HG03575 (cell line): ENCODE results near the gene PDXDC1.
"Not testable (repeated sequence)": the region's sequence is repeated elsewhere in the genome, so short reads cannot be mapped to it uniquely, and the experiment has no call there.

ENCODE experiments used
- ATAC-seq: cut with Tn5 transposase; IDR thresholded peaks from one replicate; pipeline ENCODE4 v1.9.1; 2021; ENCODE audit not compliant: unreplicated experiment, insufficient number of reproducible peaks, low FRiP score; ENCODE audit errors: extremely low read depth

Gene PDXDC1, protein sequence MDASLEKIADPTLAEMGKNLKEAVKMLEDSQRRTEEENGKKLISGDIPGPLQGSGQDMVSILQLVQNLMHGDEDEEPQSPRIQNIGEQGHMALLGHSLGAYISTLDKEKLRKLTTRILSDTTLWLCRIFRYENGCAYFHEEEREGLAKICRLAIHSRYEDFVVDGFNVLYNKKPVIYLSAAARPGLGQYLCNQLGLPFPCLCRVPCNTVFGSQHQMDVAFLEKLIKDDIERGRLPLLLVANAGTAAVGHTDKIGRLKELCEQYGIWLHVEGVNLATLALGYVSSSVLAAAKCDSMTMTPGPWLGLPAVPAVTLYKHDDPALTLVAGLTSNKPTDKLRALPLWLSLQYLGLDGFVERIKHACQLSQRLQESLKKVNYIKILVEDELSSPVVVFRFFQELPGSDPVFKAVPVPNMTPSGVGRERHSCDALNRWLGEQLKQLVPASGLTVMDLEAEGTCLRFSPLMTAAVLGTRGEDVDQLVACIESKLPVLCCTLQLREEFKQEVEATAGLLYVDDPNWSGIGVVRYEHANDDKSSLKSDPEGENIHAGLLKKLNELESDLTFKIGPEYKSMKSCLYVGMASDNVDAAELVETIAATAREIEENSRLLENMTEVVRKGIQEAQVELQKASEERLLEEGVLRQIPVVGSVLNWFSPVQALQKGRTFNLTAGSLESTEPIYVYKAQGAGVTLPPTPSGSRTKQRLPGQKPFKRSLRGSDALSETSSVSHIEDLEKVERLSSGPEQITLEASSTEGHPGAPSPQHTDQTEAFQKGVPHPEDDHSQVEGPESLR

DNA sequence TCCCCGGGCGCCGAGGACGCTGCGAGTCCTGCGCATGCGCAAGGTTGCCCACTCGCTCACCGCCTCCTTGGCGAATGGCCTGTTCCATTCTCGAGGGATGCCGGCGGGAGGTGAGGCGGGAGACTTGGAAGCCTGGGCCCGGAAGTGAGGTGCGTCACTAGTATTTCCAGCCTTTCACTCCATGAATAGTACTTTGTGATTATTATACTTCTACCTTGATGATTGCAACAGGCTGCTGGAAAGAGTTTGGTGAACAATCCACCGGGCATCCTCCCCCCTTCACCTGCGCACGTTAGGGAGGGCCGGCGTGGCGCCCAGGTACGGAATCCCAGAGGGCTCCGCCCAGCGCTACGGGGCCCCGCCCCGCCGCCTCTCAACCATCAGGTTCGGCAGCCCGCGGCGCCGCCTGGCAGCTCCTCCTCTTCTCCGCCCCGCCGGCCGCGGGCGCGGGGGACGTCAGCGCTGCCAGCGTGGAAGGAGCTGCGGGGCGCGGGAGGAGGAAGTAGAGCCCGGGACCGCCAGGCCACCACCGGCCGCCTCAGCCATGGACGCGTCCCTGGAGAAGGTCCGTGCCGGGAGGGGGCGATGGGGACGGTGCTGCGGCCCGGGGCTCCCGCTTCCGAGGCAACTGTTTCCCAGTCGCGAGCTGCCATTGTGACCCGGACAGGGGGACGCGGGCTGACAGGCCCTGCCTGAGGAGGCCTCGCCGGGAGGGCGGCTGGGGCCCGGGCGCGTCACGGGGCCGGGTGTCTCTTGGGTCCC is at the start of gene PDXDC1:
PDXDC1 (plus strand) TSS at position 371 of the 762 bp plus-strand sequence; CDS start at position 545, 174 bp downstream.
- ATAC-seq, result not testable (repeated sequence)

DNA sequence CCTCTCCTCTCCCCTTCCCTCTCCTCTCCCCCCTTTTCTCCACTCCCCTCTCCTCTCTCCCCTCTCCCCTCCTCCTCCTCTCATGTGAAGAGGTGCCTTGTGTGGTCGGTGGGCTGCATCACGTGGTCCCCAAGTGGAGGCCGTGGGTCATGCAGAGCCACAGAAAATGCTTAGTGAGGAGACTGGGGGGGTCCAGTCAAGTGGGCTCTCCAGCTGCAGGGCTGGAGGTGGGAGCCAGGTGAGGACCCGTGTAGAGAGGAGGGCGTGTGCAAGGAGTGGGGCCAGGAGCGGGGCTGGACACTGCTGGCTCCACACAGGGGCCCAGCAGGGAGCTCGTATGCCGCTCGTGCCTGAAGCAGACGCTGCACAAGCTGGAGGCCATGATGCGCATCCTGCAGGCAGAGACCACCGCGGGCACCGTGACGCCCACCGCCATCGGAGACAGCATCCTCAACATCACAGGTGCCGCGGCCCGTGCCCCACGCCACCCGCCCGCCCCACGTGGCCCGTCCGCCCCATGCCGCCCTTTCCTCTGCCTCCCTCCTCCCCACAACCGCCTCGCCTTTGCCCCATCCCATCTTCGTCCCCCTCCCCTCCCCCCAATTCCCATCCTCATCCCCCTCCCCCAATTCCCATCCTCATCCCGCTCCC is 46.6 kb upstream of the PDXDC1 start:
- ATAC-seq, result not testable (repeated sequence)

DNA sequence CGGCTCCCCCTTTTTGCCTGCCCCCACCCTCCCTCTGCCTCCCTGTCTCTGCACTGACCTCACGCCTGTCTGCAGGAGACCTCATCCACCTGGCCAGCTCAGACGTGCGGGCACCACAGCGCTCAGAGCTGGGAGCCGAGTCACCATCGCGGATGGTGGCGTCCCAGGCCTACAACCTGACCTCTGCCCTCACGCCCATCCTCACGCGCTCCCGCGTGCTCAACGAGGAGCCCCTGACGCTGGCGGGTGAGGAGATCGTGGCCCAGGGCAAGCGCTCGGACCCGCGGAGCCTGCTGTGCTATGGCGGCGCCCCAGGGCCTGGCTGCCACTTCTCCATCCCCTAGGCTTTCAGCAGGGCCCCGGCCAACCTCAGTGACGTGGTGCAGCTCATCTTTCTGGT is 45.6 kb upstream of the PDXDC1 start:
- ATAC-seq, result not testable (repeated sequence)

DNA sequence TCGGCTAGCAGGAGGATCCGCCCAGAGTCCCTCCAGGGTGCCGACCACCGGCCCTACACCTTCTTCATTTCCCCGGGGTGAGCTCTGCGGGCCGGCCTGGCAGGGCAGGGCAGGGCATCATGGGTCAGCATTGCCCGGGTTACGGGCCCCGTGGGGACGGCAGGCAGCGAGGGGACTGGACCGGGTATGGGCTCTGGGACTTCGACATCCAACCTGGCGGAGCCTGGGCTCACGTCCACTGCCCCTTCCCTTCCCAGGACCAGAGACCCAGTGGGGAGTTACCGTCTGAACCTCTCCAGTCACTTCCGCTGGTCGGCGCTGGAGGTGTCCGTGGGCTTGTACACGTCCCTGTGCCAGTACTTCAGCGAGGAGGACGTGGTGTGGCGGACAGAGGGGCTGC is 44.6 kb upstream of the PDXDC1 start:
- not testable (repeated sequence) for ATAC-seq

DNA sequence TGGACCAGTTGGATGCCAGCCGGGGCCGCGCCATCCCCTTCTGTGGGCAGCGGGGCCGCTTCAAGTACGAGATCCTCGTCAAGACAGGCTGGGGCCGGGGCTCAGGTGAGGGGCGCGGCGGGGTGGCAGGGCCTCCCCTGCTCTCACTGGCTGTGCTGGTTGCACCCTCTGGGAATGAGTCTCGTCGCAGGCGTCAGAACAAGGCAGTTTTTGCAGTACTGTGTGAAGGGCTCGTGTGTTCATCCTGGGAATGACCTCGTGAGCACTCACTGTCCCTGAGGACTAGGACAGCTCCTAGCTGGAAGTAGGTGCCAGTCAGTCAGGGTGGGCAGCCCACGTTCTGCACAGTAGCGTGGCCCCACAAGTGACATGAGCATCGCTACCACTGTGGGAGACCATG is 43.9 kb upstream of the PDXDC1 start:
- ATAC-seq, result not testable (repeated sequence)

DNA sequence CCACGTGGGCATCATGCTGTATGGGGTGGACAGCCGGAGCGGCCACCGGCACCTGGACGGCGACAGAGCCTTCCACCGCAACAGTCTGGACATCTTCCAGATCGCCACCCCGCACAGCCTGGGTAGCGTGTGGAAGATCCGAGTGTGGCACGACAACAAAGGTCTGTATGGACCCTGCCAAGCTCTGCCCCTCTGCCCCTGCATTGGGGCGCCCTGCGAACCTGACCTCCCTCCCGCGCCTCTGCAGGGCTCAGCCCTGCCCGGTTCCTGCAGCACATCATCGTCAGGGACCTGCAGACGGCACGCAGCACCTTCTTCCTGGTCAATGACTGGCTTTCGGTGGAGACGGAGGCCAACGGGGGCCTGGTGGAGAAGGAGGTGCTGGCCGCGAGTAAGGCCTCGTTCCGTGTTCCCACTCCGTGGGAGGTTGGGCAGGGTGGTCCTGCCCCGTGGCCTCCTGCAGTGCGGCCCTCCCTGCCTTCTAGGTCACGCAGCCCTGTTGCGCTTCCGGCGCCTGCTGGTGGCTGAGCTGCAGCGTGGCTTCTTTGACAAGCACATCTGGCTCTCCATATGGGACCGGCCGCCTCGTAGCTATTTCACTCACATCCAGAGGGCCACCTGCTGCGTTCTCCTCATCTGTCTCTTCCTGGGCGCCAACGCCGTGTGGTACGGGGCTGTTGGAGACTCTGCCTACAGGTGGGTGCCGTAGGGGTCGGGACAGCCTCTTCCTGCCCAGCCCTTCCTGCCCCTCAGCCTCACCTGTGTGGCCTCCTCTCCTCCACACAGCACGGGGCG is 42.0 kb upstream of the PDXDC1 start:
- ATAC-seq, result not testable (repeated sequence)

DNA sequence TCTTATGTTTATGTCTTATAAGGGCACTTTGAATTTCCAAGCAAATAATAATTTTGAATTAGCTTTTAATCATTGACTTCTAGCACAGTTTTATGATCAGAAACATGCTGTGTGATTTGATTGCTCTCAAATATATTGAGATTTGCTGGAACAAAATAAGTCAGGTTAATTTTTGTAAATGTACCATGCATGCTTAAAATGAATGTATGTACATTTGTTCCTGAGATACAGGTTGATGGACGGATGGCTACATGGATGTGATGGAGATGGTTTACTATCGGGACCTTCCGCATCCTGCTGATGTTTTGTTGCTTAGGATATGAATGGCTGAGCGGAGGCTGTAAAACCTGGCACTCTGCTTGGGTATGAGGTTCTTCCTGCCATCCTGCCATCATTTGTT is 37.7 kb upstream of the PDXDC1 start, which contains the start of gene NPIPA1:
NPIPA1 (plus strand) TSS at position 301 of the 400 bp plus-strand sequence; CDS start at position 301, 0 bp downstream.
- not testable (repeated sequence) for ATAC-seq

DNA sequence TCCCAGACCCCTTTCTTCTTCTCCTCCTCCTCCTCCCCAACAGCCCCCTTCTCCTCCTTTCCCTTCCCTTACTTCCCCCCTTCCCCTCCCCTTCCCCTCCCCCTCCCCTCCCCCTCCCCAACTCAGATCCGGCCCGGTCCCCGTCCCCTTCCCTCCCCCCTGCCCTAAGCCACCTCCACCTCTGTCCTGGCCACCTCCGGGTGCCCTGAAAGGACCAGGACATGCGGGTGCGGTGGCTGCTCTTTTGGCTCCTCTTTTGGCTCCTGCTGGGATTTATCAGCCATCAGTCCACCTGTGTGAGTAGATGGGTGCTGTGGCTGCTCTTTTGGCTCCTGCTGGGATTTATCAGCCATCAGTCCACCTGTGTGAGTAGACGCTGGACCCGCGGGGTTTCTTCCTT is 36.8 kb upstream of the PDXDC1 start:
- not testable (repeated sequence) for ATAC-seq

DNA sequence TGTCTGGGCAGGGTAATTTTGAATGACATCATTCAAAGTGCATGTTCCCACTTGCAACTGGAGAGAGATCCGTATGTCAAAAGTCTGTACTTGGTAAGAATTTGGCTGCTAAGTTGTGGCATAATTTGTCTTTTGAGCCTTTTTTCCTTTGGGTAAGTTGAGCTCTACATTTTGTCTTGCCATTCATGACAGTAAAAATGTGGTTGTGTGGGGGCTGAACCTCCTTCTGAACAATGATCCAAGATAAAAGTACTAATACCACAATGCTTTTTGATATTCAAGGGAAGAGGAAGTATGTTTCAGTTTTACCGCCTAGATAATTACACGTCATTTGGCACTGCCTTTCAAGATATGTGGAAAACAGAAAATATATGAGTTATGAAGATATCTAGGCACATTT is 32.1 kb upstream of the PDXDC1 start:
- ATAC-seq, result not testable (repeated sequence)

DNA sequence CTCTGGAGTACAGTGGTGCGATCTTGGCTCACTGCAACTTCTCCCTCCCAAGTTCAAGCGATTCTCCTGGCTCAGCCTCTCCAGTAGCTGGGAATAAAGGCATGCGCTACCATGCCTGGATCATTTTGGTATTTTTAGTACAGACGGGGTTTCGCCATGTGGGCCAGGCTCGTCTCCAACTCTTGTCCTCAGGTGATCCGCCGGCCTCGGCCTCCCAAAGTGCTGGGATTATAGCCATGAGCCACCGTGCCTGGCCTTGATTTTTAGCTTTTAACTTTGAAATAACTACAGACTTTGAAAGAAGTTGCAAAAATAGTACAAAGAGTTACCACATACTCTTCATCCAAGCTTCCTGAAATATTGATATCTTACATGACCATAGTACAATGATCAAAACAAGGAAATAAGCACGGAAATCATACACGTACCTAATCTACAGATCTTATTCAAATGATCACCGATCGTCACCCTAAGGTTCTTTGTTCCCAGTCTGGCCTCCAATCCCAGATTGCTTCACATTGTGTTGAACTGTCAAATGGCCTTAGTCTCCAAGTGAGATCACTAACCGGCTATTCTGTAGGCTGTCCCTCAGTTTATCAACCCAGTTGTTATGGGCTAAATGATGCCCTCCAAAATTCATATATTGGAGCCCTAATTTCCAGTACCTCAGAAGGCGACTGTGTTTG is 19.1 kb upstream of the PDXDC1 start:
- no peak for ATAC-seq

DNA sequence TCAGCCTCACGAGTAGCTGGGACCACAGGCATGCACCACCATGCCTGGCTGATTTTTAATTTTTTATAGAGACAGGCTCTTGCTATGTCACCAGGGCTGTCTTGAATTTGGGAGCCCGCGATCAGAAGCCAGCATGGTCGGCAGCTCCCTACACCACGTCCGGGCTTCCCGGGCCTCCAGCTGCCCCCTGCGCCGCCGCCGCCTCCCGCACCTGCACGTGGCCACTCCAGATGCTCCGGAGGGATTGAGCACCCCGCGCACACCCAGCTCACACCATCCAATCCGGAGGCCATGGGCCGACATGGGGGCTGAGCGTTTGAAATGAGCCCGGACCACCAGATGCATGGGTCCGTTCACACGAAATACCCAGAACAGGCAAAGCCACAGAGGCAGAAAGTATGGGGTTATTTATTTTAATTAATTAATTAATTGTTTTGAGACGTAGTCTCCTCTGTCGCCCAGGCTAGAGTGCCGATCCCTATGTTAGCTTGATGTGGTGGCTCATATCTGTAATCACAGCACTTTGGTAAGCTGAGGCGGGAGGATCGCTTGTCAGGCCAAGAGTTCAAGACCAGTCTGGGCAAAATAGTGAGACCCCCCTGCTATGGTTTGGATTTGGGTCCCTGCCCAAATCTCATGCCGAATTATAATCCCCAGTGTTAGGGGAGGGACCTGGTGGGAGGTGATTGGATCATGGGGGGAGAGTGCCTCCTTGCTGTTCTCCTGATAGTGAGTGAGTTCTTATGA is 17.1 kb upstream of the PDXDC1 start:
- ATAC-seq, result no peak

DNA sequence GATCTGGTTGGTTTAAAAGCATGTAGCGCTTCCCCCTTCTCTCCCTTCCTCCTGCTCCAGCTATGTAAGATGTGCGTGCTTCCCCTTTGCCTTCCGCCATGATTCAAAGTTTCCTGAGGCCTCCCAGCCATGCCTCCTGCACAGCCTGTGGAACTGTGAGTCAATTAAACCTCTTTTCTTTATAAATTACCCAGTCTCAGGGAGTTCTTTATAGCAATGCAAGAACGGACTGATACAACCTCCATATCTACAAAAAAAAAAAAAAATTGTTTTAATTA is 16.6 kb upstream of the PDXDC1 start:
- ATAC-seq, result no peak

DNA sequence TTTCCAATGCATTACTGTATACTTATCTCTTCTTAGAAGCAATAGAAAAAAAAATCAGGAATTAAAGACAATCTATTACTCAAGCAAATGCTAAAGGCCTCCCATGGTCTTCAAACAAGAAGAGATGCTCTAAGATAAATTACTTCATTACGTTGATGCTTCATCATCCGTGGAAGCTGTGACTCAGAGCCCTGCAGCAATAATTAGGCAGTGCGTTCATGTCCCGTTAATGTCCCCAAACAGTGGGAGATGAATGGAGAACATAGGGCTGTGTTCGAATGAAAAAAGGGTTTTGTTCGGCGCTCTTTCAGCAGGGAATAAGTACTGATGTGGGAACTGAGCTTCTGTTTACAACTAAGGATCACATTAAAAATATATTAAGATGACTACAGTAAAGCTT is 15.9 kb upstream of the PDXDC1 start:
- no peak for ATAC-seq

DNA sequence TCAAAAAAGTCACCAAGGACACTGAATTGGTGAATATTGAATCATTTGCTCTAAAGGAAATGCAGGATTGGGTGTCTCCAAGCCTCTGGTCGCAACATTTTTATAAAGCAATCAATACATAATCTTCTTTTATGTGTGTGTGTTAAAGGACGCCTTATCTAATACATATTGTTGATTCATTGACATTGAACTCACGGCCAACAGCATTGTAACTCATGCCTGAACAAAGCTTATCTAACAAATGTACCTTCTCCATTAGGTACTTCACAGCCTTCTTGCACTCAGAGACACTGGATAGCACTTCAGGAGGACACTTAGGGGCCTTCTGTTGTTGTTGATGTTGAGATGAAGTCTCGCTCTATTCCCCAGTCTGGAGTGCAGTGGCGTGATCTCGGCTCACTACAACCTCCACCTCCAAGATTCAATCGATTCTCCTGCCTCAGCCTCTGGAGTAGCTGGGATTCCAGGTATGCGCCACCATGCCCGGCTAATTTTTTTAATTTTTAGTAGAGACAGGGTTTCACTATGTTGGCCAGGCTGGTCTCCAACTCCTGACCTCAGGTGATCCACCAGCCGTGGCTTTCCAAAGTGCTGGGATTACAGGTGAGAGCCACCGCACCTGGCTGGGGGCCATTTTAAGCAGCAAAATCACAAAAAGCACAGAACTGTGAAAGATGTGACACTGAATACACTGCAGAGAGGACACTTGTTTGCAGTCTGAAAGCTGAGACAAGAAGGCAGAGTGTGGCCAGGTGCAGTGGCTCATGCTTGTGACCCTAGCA is 13.2 kb upstream of the PDXDC1 start:
- no peak for ATAC-seq

DNA sequence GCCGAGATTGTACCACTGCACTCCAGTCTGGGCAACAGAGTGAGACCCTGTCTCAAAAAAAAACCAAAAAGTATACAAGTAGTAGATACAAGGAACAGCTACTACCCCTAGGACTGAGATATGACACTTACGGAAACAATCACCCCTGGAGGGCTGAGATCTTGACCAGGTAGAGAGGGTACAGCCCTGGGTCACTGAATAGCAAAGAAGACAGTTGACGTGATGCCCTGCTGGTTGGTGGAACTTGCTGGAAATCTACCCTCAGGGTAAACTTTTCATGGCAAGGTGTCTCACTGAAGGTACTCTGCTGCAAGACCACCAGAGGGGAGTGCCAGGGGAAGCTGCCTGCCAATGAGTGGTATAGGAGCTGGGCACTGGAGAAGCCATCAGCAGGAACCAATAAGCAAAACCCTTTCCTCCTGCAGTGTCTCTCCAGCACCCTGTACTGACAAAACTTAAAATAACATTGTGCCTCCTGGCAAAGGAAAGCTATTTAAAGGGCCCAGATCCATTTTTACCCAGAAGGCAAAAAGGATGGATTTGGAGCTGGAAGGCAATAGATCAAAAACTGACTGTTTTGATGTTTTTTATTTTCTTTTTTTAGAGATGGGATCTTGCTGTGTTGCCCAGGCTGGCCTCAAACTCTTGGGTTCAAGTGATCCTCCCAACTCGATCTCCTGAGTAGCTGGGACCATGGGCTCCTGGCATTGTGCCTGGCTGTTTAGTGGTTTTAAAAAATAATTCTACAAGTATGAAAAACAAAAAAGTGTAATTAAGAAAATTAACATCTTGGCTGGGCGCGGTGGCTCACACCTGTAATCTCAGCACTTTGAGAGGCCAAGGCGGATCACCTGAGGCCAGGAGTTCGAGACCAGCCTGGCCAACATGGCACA is 11.3 kb upstream of the PDXDC1 start:
- no peak for ATAC-seq

DNA sequence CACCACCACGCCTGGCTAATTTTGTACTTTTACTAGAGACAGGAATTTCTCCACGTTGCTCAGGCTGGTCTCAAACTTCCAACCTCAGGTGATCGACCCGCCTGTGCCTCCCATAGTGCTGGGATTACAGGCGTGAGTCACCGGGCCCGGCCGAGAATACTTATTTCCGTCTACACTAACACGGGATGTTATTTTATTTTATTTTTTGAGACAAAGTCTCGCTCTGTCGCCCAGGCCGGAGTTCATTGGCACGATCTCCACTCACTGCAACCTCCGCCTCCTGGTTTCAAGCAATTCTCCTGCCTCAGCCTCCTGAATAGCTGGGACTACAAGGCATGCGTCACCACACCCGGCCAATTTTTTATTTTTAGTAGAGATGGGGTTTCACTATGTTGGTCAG is 9.5 kb upstream of the PDXDC1 start:
- ATAC-seq, result no peak
